Body of pancreas (tissue), 4 donors: Measurements from ENCODE around the gene OR5D14. TPM values are rescaled to one million over a fixed set of nuclear protein-coding genes. Genes with fewer than 3 reads are reported as not detected.

Experiments
- ATAC-seq: fragments of 150-250 bp; one replicate; pipeline ENCODE4 v1.9.1; 2016
- DNase-seq, 4 donors: peaks; one replicate each; pipeline ENCODE4 v3.0.0-alpha.2; 2019
- H3K27ac ChIP-seq, 4 donors: fragments of 200-600 bp; sonication (generic); 1 replicate in 3 of 4; 2 replicates in 1 of 4; pipeline versions ENCODE4 v1.5.1 to v1.6.1; 2016 to 2019; ENCODE audit warnings: mild to moderate bottlenecking in 1 of 4, mixed read lengths in 1 of 4, moderate library complexity in 1 of 4
- H3K27me3 ChIP-seq, 2 donors: fragments of 200-600 bp; sonication (generic); one replicate each; pipeline ENCODE4 v1.6.0; 2016; ENCODE audit warnings: mild to moderate bottlenecking in 1 of 2
- H3K36me3 ChIP-seq, 2 donors: fragments of 200-600 bp; sonication (generic); replicated peaks in 1 of 2; 2 replicates each; pipeline ENCODE4 v1.5.1; 2016; ENCODE audit warnings: low read depth in 2 of 2; ENCODE audit not compliant: insufficient read depth in 1 of 2
- H3K4me1 ChIP-seq: fragments of 200-600 bp; sonication (generic); one replicate; pipeline ENCODE4 v1.6.0; 2016
- H3K4me3 ChIP-seq, 2 donors: fragments of 200-600 bp; sonication (generic); 1 replicate in 1 of 2; 2 replicates in 1 of 2; pipeline ENCODE4 v1.5.1; 2016 to 2019
- H3K9me3 ChIP-seq, 3 donors: fragments of 200-600 bp; sonication (generic); 1 replicate in 2 of 3; 2 replicates in 1 of 3; pipeline ENCODE4 v1.5.1; 2016
- CTCF ChIP-seq, 7 experiments: fragments of 450-650 bp in 4 of 7; fragments of 200-600 bp in 3 of 7; sonication (generic) in 3 of 7; IDR thresholded peaks; one replicate each; pipeline ENCODE4 v1.5.1; 2016 to 2019; ENCODE audit warnings: antibody characterized with exemption in 7 of 7
- POLR2A ChIP-seq, 3 donors: fragments of 450-650 bp; IDR thresholded peaks; one replicate each; pipeline ENCODE4 v1.6.1; 2016; ENCODE audit warnings: antibody characterized with exemption in 3 of 3, mild to moderate bottlenecking in 2 of 3
- WGBS, 2 donors: methylation state at CpG; one replicate each; pipeline ENCODE4 v1.1.5; 2017; 5-methylcytosine and 5-hydroxymethylcytosine counted together
- intact Hi-C: fragments of 100-400 bp; cut with DNase I; formaldehyde crosslinking; loops from one replicate; pipeline ENCODE4 v1.15.1; 2023
- total RNA-seq, 2 donors: library from RNA; depleted of rRNA; stranded (reverse); fragments of >200 nt; gene quantifications; one replicate each; pipeline ENCODE4 v1.1.0, GENCODE V29; 2016

OR5D14 gene
- total RNA-seq = not detected

DNA sequence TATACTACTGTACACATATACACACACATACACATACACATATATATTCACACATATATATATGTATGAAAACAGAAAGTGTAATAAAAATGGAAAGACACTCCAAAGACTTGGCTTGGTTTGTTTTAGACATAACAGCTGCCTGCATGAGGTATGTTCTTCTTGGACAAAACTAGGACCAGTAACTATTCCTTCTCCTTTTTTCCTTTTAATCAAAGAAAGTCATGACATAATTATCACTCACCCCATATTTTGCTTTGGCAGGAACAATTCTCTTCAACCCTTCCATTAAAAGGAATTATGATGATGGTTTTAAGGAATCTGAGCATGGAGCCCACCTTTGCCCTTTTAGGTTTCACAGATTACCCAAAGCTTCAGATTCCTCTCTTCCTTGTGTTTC, at the start of gene OR5D14:
TSS of gene OR5D14 (plus strand) at position 301 of the 400 bp plus-strand sequence. CDS start at position 301, 0 bp downstream.
- intact Hi-C loops = no loop called here
- no peak for ATAC-seq

DNA sequence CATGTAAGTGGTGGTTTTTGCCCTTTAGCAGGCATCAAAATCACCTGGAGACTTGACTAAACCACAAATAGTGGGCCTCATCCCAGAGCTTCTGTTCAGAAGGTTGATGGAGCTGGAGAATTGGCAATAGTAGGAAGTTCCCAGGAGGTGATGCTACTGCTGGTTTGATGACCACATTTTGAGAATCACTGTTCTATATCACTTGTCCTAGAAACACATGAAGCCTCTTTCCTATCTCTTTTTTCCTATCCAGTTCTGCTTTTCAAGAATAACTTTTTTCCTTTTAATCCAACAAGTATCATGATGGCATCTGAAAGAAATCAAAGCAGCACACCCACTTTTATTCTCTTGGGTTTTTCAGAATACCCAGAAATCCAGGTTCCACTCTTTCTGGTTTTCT, 22.2 kb upstream of the OR5D14 start, which contains the start of gene OR5D13:
TSS of gene OR5D13 (plus strand) at position 301 of the 400 bp plus-strand sequence. CDS start at position 301, 0 bp downstream.
- TF ChIP-seq POLR2A (IDR thresholded peaks at IDR 0.05) (no peak), CTCF (IDR thresholded peaks at IDR 0.05) (no peak)
- Histone ChIP-seq H3K27ac (no peak within 1 kb of the TSS), H3K36me3 (no peaks in the 10 kb centered on the region), H3K27me3 (no peaks in the 10 kb centered on the region), H3K9me3 (no peaks in the 10 kb centered on the region), H3K4me1 (no peaks in the 10 kb centered on the region), H3K4me3 (no peak within 1 kb of the TSS)
- intact Hi-C loops = no loop called here
- no peak for ATAC-seq
- DNase-seq = no peak

More for the DNA sequence above, at the start of gene OR5D14:
- no peak within 1 kb of the TSS for H3K4me3 ChIP-seq
- H3K4me1 ChIP-seq = no peaks in the 10 kb centered on the region
- H3K36me3 ChIP-seq = no peaks in the 10 kb centered on the region
- no peaks in the 10 kb centered on the region for H3K9me3 ChIP-seq
- no peak within 1 kb of the TSS for H3K27ac ChIP-seq
- no peaks in the 10 kb centered on the region for H3K27me3 ChIP-seq
- no peak for DNase-seq
- no peak for TF ChIP-seq CTCF (IDR thresholded peaks at IDR 0.05)
- no peak for TF ChIP-seq POLR2A (IDR thresholded peaks at IDR 0.05)

DNA sequence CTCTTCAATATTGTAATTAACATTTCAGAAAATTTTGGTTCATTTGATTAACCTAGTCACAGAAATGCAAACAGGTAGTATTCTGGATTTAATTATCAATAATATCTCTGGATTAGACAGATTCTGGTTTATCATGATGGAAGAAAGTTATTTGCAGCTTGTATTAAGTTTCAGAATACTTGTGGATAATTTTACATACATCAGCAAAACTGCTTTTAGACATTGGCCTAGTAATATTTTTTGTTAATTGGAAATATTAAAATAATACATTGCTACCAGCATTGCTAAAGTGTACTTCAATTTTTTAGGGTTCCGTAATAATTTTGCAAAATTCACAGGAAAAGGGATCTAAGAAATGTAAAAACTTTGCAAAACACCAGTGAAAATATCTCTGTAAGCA, 3.8 kb upstream of the OR5D14 start:
- WGBS, 2 donors = 73 to 80% methylated on average over 1 of the region's 1 CpG
- intact Hi-C loops = no loop called here

DNA sequence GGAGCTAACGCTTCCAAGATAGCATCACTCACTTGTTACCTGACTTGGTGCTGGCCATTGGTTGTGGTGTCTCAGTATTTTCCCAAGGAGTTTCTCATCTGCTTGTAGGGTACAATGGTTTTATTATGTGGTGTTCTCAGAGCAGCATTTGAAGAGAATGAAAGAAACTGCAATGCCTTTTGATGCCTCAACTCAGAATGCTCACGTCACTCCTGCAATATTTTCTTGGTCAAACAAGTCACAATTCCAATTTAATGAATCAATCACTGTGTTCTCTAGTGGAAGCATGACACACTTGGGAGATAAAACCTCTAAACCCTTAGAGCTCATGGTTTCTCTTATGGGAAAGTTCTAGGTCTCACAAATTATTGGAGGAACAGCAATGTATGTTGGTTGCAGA, 2.0 kb upstream of the OR5D14 start:
- Histone ChIP-seq H3K9me3 (no peaks in the 10 kb centered on the region), H3K27me3 (no peaks in the 10 kb centered on the region), H3K4me1 (no peaks in the 10 kb centered on the region), H3K36me3 (no peaks in the 10 kb centered on the region), H3K4me3 (no peak overlapping the region), H3K27ac (no peak overlapping the region)
- no peak for ATAC-seq
- intact Hi-C loops = no loop called here
- TF ChIP-seq CTCF (IDR thresholded peaks at IDR 0.05) = no peak
- TF ChIP-seq POLR2A (IDR thresholded peaks at IDR 0.05) = no peak
- DNase-seq = no peak
- 30 to 58% methylated on average over 2 of the region's 2 CpGs for WGBS, 2 donors

More for the DNA sequence above, 3.8 kb upstream of the OR5D14 start:
- Histone ChIP-seq H3K27ac (no peak overlapping the region), H3K36me3 (no peaks in the 10 kb centered on the region), H3K4me1 (no peaks in the 10 kb centered on the region), H3K9me3 (no peaks in the 10 kb centered on the region), H3K27me3 (no peaks in the 10 kb centered on the region), H3K4me3 (no peak overlapping the region)
- no peak for ATAC-seq
- no peak for DNase-seq
- TF ChIP-seq POLR2A (IDR thresholded peaks at IDR 0.05) (no peak), CTCF (IDR thresholded peaks at IDR 0.05) (no peak)

DNA sequence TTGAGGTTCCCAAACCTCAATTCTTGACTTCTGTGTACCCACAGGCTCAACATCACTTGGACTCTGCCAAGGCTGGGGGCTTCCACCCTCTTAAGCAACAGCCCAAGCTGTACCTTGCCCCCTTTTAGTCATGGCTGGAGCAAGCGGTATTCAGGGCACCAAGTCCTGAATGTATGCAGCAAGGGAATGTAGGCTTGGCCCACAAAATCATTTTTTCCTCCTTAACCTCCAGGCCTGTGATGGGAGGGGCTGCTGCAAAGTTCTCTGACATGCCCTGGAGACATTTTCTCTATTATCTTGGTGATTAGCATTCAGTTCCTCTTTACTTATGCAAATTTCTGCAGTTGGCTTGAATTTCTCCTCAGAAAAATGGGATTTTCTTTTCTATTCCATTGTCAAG, 10.9 kb downstream of the OR5D14 start:
- peaks cover 0 to 8% (median 0%) of the 10 kb centered on the region in 3 donors for H3K9me3 ChIP-seq
- no peak overlapping the region for H3K4me3 ChIP-seq
- no peak for TF ChIP-seq POLR2A (IDR thresholded peaks at IDR 0.05)
- TF ChIP-seq CTCF (IDR thresholded peaks at IDR 0.05) = no peak
- no peaks in the 10 kb centered on the region for H3K4me1 ChIP-seq
- intact Hi-C loops = no loop called here
- DNase-seq = no peak
- 40 to 73% methylated on average over 1 of the region's 1 CpG for WGBS, 2 donors
- no peak for ATAC-seq
- H3K36me3 ChIP-seq = no peaks in the 10 kb centered on the region
- no peaks in the 10 kb centered on the region for H3K27me3 ChIP-seq
- H3K27ac ChIP-seq = no peak overlapping the region
